Superior temporal gyrus (tissue), 1 donor: Measurements from ENCODE around the gene ARHGEF16.

Experiments used
- DNase-seq: peaks from one replicate; pipeline ENCODE4 v3.0.0-alpha.2; 2016; ENCODE audit errors: extremely low spot score

The ARHGEF16 gene

DNA sequence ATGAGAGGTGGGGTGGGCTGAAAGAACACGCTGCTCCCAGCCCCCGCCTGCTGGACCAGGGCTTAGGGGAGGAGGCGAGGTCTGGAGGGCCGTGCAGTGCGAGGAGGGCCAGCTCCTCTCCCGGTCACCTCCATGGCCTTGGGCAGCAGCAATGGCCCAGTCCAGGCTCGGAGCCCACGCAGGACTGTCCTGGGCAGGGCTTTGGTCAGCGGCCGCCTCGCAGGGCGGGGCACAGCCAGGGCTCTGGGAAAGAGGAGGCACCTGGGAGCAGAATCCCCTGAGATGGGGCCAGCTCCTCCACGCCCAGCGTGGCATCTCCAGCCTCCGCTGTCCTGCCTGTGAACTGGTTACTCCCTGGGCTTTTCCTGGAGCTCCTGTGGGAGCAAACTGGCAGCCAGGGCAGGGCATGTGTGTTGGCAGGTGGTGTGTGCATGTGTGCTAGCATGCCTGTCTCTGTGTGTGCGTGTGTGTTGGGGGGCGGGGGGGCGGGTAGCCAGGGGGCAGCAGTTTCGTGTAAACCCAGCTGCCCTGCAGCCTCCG, 27.4 kb downstream of the ARHGEF16 start:
- DNase-seq, result no peak

DNA sequence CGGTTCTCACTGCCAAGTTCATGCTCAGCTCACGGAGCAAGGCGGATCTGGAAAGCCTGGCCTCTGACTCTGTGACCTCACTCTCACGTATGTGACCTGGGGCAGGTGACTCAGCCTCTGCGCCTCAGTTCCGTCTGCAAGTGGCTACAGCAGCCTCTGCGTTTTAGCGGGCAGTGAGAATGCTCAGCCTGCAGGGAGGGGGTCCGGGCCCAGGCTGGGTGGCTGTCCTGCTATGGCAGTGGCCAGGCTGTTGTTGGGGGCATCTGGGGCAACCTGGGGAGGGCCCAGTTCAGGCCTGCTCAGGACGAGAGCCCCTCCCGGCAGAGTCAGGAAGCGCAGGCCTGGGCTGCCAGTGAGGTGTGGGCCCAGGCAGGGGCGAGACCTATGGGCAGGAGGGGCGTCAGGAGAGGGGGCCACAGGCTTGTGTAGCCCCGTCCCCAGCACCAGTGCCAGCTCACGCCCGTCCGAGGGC, 27.9 kb downstream of the ARHGEF16 start:
- no peak for DNase-seq

DNA sequence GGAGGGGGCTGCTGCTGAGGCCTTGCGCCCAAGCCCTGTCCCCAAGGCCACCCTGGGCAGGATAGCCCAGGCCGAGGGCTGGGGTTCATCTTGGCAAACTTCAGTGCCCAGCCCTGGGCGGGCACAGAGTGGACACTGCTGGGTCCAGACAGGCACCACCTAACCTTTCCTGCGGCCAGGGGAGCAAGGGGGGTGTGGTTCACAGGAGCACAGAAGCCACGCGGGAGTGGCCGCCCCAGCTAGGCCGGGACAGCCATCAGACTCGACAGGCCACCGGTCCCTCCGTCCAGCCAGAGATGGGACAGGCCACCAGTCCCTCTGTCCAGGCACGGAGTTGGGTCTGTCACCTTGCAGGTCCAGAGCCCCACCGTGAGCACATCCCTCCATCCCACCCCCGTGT, 28.9 kb downstream of the ARHGEF16 start:
- no peak for DNase-seq

DNA sequence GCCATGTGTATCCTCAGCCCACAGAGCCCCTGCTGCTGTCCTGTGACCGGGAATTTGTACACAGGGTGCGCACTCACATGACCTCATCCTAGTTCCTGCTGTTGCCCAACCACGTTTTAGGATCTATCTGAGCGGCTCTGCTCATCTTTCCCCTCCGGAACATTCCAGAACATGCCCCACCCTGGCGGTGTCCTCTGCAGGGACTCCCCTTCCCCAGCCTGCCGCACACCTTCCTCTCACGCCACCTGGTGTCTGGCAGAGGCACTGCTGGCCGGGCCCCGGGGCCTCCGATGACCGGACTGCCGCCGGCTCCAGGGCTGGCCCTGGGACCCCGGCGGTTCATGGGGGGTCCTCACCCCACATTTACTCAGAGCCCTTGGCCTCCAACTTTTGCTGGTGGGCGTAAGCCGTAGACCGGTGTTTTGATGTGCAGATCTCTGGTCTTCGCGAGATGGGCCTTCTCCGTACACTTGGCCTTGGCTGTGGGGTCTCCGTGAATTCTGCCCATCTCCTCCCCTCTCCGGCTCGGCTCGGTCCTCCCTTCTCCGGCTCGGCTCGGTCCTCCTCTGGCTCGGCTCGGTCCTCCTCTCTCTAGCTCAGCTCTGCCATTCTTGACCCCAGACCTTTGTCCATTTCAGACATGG, 29.5 kb downstream of the ARHGEF16 start:
- peak; percentile 27 for DNase-seq

DNA sequence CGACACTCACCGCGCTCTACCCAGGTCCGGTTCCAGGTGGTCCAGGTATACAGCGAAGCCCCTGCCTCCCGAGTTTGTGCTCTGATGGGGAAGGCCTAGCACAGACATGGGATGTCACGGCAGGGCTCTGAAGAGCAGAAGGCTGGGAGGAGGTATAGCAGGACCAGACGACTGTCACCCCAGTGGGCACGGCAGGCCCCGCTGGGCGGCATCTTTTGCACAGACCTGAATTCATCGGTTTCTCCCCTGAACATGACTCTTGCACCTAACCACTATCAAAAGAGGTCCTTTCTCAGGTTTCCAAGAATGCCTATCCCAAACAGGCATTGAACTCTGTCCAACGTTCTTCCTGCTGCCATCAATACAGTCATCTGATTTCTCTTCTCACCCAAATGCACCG, 30.6 kb downstream of the ARHGEF16 start:
- DNase-seq, result no peak

DNA sequence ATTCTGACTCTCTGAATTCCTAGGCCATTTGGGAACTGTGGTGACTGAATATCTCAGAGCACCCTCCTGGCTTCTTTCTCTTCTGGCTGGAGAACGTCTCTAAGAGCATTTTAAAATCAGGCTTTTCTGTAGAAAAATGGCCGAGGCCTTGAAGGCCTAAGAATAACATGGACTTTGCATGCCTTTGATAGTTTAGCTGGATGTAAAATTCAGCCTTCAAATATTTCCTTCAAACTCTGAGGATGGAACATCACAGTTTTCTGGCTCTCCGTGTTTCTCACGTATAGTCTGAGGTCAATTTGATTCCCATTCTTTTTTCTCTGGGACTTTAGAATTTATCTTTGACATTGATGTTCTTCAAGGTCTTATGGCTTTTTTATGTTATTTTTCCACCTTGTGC, 34.0 kb downstream of the ARHGEF16 start:
- no peak for DNase-seq

DNA sequence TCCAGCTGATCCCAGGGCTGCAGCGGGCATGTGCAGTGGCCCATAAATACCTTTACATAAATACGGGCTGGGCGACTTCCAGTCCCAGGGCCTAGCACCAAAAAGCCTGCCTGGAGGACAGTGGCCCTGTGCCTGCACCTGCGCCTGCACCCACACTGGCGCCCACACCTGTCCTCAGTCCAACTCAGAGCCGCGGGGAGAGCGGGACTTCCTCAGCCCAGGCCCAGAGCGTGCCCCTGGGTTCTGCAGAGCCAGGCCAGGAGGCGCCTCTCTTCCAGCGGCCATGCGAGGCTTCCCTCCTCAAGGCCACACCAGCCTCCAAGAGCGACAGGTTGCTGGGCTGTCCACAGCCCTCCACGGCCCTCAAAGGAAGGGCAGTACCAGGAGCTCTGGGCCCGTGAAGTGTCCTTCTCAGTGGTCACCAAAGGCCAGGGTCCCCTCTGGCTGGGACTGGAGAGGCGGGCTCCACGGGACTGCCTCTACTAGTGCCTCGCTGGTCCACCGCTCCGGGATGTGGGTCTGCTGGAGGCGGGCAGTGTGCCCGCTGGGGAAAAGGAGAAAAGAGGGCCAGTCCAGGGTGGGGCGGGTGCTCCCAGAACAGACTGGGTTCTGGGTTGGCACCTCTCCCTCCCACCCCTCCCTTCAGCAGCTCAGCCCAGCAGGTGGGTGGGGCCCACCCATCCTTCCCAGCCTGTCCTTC, 35.7 kb downstream of the ARHGEF16 start:
- no peak for DNase-seq

DNA sequence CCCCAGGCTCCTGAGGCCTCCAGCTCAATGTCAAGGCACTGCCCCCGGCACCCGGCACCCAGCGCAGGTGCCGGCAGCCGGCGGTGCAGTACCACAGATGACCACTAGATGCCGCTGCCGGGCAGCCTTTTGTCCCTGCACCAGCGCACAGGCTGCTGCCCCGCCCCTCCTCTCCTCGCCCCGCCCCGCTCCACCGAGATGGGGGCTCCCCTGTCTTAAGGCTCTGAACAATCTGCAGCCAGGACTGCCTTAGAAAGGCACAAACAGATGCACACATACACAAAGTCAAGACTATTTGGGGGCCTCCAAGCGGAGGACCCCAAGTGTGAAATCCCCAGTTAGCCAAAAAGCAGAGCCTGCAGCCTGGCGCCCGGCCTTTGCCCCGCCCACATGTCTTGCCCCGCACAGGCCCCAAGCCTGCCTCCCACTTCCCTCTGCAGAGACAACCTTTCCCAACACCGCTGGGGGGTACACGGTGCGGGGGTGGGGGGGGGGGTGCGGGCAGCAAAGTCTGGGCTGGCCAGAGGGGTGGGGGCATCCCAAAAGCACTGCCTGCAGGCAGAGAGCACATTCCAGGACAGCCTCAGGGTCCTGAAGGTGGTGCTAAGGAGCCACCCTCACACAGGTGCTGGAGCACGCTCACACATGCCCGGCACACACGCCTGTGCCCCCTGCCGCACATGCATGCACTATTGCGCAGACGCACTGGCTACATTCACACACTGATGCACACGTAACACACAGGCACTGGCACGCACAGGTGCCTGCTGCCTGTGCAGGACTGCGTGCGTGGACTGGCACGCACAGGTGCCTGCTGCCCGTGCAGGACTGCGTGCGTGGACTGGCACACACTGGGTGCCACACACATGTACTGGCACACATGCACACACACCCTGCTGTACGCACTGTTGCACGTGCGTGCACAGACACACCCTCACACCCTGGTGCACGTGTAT, 37.1 kb downstream of the ARHGEF16 start:
- DNase-seq, result peak; percentile 78

DNA sequence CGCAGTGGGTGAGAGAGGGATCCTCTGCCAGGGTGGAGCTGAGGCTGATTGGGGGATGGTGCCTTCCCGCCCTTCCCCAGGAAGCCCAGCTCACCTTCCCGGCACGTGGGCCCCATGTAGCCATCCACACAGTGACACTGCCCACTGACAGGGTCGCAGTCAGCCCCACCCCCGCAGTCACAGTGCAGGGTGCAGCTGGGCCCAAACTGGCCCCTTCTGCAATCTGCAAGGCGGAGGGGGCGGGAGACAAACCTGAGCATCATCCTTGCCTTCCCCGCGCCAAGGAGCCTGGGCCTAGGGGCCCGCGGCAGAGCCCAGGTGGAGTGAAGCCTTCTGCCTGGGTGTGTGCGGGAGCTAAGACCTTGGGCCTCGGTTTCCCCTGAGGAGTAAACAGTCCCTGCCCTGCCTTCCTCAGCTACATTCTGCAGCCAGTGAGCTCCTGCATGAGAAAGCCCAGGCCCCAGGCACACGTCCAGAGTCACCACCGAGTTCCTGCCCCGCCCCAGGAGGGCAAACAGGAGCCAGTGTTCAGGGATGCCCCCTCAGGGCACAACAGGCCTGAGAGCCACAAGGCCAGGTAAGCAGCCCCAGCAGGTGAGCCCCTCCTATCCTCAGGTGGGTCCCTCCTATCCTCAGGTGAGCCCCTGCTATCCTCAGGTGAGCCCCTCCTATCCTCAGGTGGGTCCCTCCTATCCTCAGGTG, 38.2 kb downstream of the ARHGEF16 start:
- DNase-seq, result no peak

DNA sequence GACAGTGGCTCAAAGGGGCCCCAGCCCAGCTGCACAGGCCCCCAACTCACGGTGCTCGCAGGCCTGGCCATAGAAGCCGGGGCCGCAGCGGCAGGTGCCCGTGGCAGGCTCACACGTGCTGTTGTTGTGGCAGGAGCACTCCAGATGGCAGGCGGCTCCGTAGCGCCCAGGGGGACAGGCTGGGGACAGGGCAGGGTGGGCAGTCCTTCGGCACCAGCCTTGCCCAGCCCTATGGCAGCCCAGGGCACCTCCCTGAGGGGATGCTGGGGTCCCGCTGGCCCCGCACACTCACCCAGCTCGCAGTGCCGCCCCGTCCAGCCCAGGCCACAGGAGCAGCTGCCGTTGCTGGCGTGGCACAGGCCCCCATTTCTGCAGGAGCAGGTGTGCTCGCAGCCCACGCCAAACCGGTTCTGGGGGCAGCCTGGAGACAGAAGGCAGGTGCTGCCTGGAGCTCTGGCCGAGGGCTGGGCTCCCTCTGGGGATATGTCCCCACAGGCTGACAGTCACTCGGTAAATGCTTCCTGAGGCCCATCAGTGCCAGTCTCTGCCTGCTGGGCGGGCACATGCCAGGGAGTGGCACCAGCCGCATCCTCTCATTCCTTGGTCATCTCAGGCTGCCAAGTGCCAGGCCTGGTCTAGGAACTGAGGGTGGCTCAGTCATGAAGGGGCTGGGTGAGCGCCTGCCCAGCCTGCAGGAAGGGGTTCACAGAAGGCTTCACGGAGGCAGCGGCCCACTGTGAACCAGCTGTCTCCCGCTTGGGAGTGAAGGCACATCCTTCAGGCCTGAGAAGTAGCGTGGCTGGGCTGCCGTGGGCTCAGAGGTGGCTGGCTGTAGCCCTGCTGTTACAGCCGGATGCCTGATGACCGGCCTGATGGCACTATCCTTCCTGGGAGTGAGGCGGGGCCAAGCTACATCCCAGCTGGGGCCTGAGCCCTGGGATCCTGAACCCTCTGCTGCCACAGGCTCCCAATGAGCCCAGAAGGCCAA, 40.1 kb downstream of the ARHGEF16 start:
- DNase-seq, result no peak

DNA sequence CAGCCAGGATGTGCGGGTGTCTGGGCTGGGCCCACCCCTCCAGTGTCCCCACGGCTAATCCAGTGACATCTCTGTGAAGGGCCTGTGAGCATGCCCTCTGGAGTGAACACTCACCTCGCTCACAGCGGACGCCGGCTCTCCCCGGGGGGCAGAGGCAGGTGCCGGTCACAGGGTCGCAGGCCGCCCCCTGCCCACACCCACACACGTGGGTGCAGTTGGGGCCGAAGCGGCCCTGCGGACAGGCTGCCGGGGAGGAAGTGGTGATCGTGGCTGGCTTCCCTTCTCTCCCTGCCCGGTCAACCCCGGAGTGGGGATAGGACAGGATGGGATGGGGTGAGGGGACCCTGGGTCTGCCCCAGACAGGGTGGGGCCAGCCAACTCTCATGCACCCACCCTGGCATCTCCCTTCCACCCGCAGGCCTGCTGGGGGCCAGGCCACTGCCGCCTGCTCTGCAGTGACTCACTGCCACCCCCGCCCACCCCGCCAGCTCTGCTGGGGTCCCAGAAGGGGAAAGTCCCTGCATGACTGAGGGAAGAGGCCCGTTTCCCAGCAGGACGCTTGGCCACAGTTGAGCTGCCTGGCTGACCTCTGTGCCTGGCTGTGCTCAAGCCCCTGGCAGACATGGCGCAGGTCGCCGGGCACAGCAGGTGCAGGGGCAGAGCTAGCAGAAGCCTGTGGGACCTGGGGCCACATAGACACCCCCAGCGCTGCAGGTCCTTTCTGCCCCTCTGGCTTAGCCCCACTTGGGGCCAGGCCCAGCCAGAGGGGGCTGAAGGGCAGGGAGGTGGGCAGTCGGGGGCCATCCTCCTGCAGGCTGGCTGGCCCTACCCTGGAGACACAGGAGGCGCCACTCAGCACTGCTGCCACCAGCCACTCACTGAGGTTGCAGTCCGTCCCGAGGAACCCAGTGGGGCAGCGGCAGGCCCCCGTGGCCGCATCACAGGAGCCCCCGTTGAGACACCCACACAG, 41.6 kb downstream of the ARHGEF16 start:
- no peak for DNase-seq

DNA sequence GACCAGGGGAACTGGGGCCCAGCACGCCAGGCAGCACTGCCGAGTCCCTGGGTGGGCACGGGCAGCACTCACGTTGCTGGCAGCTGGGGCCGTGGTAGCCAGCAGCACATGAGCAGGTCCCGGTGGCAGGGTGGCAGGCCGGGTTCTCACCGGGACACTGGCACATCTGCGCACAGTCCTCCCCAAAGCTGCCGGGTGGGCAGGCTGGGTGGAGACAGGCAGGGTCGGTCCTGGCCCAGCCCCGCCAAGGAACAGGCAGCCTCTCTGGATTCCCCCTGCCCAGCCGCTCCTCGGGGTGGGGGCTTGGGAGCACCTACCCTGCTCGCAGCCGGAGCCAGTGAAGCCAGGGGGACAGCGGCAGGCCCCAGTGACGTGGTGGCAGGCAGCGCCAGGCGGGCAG, 42.5 kb downstream of the ARHGEF16 start:
- no peak for DNase-seq

DNA sequence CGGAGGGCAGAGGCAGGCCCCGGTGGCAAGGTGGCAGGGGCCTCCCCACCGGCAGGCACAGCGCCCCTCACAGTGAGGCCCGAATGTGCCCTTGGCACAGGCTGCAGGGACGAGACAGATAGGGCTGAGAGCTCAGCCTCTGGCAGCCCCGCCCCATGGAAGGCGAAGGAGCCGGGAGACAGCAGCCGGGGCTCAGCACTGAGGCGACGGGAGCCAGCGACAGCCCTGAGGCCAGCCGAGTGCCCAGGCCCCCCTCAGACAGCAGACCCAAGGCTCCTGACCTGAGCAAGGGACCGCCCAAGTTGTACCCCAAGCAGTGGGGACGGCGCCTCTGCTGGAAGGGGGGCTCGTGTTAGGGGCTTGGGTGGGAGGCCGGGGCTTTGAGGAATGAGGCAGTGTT, 43.1 kb downstream of the ARHGEF16 start:
- no peak for DNase-seq

DNA sequence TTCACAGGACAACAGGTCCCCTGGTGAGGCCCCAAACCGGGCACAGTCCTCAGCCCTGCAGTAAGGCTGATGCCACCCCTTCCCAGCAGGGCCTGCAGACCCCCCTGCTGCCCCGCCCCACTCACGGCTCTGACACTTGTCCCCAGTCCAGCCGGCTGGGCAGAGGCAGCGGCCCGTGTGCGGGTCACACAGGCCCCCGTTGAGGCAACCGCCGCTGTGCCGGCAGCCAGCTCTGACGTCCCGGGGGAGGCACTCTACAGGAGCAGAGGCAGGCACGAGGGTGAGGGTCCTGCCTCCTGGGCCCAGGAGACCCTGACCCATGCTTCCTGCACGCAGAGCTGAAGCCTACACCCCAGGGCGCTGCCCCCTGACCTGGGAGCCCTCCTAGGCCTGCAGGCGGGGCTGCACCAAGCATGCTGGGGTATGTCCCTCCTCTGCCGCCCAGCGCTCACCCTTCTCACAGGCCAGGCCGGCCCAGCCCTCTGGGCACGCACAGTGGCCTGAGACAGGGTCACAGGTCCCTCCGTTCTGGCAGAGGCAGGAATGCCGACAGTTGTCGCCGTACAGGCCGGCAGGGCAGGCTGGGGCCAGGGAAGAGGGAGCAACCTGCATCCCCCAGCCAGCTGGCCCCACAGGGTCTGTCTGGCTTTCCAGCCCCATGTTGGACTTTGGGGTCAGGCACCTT, 43.9 kb downstream of the ARHGEF16 start:
- no peak for DNase-seq

DNA sequence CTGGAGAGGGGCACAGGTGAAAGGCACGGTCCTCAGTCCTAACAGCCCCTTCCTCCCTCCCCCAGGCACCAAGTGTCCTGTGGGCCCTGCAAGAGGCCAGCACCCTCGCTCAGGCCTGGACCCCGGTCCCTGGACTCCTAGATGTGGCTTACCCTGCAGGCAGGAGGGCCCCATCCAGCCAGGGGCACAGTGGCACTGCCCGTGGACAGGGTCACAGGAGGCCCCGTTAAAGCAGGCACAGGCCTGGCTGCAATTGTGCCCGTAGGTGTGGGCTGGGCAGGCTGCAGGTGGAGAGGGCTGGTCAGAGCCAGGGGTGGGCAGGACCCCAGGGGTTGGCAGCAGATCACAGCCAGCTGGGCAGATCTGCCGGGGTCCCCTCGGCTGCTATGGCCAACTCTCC, 44.5 kb downstream of the ARHGEF16 start:
- no peak for DNase-seq

DNA sequence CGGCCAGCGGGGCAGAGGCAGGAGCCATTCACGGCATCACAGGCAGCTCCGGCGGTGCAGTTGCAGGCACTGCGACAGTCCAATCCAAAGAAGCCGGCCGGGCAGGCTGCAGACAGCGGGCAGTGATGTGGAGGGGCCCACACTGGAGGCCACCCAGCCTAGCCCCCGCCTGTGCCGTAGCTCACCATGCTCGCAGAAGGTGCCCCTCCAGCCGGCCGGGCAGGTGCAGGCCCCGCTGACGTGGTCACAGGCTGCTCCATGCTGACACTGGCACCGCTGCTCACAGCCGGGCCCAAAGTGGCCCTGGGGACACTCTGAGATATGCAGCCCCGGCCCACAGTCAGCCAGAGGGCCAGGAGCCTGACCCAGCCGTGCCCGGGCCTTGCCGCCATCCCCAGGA, 45.1 kb downstream of the ARHGEF16 start:
- DNase-seq, result no peak

DNA sequence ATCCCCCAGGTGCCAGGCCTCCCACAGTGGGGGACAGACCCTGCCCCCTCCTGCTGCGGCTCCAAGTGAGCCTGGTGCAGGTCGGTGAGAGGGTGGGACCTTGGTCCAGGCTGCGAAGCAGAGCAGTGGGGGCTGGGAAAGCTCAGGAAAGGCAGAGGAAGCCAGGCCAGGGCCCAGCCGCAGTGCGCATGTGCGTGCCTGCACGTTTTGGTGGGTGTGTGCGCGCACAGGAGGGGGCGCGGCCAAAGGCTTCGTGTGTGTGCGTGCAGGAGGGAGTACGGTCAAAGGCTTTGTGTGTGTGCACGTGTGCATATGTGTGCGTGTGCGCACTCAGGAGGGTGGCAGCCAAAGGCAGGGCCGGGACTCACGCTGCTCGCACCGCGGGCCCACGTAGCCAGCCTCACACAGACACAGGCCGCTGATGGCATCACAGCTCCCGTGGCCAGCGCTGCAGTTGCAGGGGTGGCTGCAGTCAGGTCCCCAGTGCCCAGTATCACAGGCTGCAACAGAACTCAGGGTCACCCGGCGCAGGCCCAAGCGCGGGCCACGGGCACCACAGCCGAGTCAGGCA, 45.9 kb downstream of the ARHGEF16 start:
- DNase-seq, result no peak

DNA sequence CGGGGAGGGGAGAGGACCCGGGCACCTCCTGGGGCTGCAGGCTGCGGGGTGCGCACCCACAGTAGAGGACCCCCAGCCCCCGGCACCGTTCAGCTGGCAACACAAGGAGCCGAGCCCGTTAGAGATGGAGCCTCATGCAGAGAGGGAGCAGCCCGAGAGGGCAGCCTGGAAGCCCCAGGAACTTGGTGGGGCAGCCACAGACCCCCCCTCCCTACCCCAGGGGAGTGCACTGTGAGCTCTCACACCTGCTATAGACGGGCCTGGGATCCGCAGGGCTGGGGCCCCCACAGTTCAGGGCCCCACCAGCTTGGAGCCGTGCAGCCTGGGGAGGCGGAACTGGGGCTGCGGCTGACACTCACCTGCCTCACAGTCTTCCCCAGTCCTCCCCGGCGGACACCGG, 47.0 kb downstream of the ARHGEF16 start:
- no peak for DNase-seq
